ENCODE results near the gene HNF4A. TPM values are rescaled to one million over a fixed set of nuclear protein-coding genes. Genes with fewer than 3 reads are reported as not detected.

HNF4A gene
- total RNA-seq, 4 donors from 2014 or later: 173 to 471 (median 252) TPM

- Histone ChIP-seq H3K27me3 (no peaks in the 10 kb centered on the region), H3K4me3 (no peak overlapping the region), H3K4me1 (peaks cover 0 to 46% (median 36%) of the 10 kb centered on the region in 4 donors), H3K9me3 (no peaks in the 10 kb centered on the region), H3K27ac (no peak overlapping the region), H3K36me3 (no peaks in the 10 kb centered on the region)
- DNase-seq: no peak
- in situ Hi-C loops (cut with MboI; ENCODE audit: low pct_ligation_motif_present in 1 of 4, low pct_unique_long_range_greater_than_20kb in 1 of 4, low sequenced_read_pairs in 3 of 4) (no loop called here), intact Hi-C loops (cut with DNase I; ENCODE audit: low total_unique reads) (no loop called here)
- TF ChIP-seq CTCF (IDR thresholded peaks at IDR 0.05) (no peak), EP300 (IDR thresholded peaks at IDR 0.05; ENCODE audit: low read depth) (no peak), POLR2AphosphoS5 (IDR thresholded peaks at IDR 0.05) (no peak), POLR2A (IDR thresholded peaks at IDR 0.05) (no peak)
- WGBS, 2 donors (ENCODE audit: low coverage in 1 of 2): 68 to 79% methylated on average over 2 to 4 of the region's 4 CpGs
Observed at GRCh38 chr20:44438782-44439181, 83.3 kb downstream of the HNF4A start.

- intact Hi-C loops (cut with DNase I; ENCODE audit: low total_unique reads) (no loop called here), in situ Hi-C loops (cut with MboI; ENCODE audit: low pct_ligation_motif_present in 1 of 4, low pct_unique_long_range_greater_than_20kb in 1 of 4, low sequenced_read_pairs in 3 of 4) (no loop called here)
- Histone ChIP-seq H3K27me3 (no peaks in the 10 kb centered on the region), H3K4me3 (no peak overlapping the region), H3K4me1 (peaks cover 0 to 44% (median 34%) of the 10 kb centered on the region in 4 donors), H3K36me3 (no peaks in the 10 kb centered on the region), H3K9me3 (no peaks in the 10 kb centered on the region), H3K27ac (no peak overlapping the region)
- TF ChIP-seq CTCF (IDR thresholded peaks at IDR 0.05) (no peak), POLR2A (IDR thresholded peaks at IDR 0.05) (no peak), POLR2AphosphoS5 (IDR thresholded peaks at IDR 0.05) (no peak), EP300 (IDR thresholded peaks at IDR 0.05; ENCODE audit: low read depth) (no peak)
- 82 to 92% methylated on average over 2 of the region's 2 CpGs for WGBS, 2 donors (ENCODE audit: low coverage in 1 of 2)
- DNase-seq: no peak
Observed at GRCh38 chr20:44439318-44439717, 83.8 kb downstream of the HNF4A start.

- Histone ChIP-seq H3K4me1 (peaks cover 0 to 46% (median 26%) of the 10 kb centered on the region in 4 donors), H3K27me3 (no peaks in the 10 kb centered on the region), H3K27ac (peak overlapping the region; percentile 81 to 86 (median 85)), H3K9me3 (no peaks in the 10 kb centered on the region), H3K4me3 (no peak overlapping the region), H3K36me3 (no peaks in the 10 kb centered on the region)
- intact Hi-C loops (cut with DNase I; ENCODE audit: low total_unique reads): no loop called here
- peak; percentile 92 for DNase-seq
- WGBS, 2 donors (ENCODE audit: low coverage in 1 of 2): 40 to 51% methylated on average over 2 to 12 of the region's 12 CpGs
- in situ Hi-C loops (cut with MboI; ENCODE audit: low pct_ligation_motif_present in 1 of 4, low pct_unique_long_range_greater_than_20kb in 1 of 4, low sequenced_read_pairs in 3 of 4): no loop called here
- TF ChIP-seq CTCF (IDR thresholded peaks at IDR 0.05) (no peak), POLR2A (IDR thresholded peaks at IDR 0.05) (peak; percentile 34), POLR2AphosphoS5 (IDR thresholded peaks at IDR 0.05) (peak in 2 of 3 donors; percentile 35 to 65), EP300 (IDR thresholded peaks at IDR 0.05; ENCODE audit: low read depth) (peak; percentile 83)
Observed at GRCh38 chr20:44442298-44443070, 87.0 kb downstream of the HNF4A start.

- TF ChIP-seq EP300 (IDR thresholded peaks at IDR 0.05; ENCODE audit: low read depth) (peak; percentile 98), POLR2AphosphoS5 (IDR thresholded peaks at IDR 0.05) (peak in 2 of 3 donors; percentile 68 to 82), POLR2A (IDR thresholded peaks at IDR 0.05) (peak; percentile 13), CTCF (IDR thresholded peaks at IDR 0.05) (no peak)
- H3K27ac ChIP-seq: peak overlapping the region; percentile 79 to 86 (median 84)
- H3K4me3 ChIP-seq: no peak overlapping the region
- H3K36me3 ChIP-seq: no peaks in the 10 kb centered on the region
- peak; percentile 47 for DNase-seq
- intact Hi-C loops (cut with DNase I; ENCODE audit: low total_unique reads) (no loop called here), in situ Hi-C loops (cut with MboI; ENCODE audit: low pct_ligation_motif_present in 1 of 4, low pct_unique_long_range_greater_than_20kb in 1 of 4, low sequenced_read_pairs in 3 of 4) (no loop called here)
- H3K27me3 ChIP-seq: no peaks in the 10 kb centered on the region
- no peaks in the 10 kb centered on the region for H3K9me3 ChIP-seq
- peaks cover 0 to 44% (median 26%) of the 10 kb centered on the region in 4 donors for H3K4me1 ChIP-seq
- 55 to 58% methylated on average over 3 to 6 of the region's 6 CpGs for WGBS, 2 donors (ENCODE audit: low coverage in 1 of 2)
Observed at GRCh38 chr20:44445742-44446710, 90.5 kb downstream of the HNF4A start.
